Neural progenitor cell (in vitro differentiated cells): ENCODE measurements around the gene MEGF6.

Source experiments
- CTCF ChIP-seq: fragments of 200-600 bp; sonication (generic); IDR thresholded peaks from 2 replicates; pipeline ENCODE4 v1.5.1; 2017; ENCODE audit warnings: antibody characterized with exemption, mild to moderate bottlenecking
- EZH2 ChIP-seq: fragments of 200-600 bp; sonication (generic); IDR thresholded peaks from 2 replicates; pipeline ENCODE4 v1.6.1; 2017; ENCODE audit warnings: antibody characterized with exemption, mild to moderate bottlenecking, moderate library complexity

- TF ChIP-seq EZH2 = no peak
- no peak for TF ChIP-seq CTCF
These were observed 168.4 kb downstream of the MEGF6 start for GRCh38 chr1:3442901-3443300.
